GM12878 (cell line): ENCODE results near the gene ROBO1. TPM values are rescaled to one million over a fixed set of nuclear protein-coding genes. Genes with fewer than 3 reads are reported as not detected.

Experiments used
- ATAC-seq: fragments of 200-7000 bp; cut with Tn5 transposase; 3 replicates; pipeline ENCODE4 v1.9.1; 2020; ENCODE audit warnings: mild to moderate bottlenecking, moderate library complexity
- BruUV-seq: library from RNA; stranded (reverse); fragments of 400-500 nt; replicated peaks from 2 replicates; lab custom pipeline; 2021; lab: Mats Ljungman, UMichigan
- CTCF ChIA-PET: fragments of 300-600 bp; sonication (Branson Sonifier 250); formaldehyde crosslinking; extraction: SDS; loops from one replicate; lab custom pipeline; 2021; ENCODE audit warnings: inconsistent platforms; lab: Yijun Ruan, JAX
- POLR2A ChIA-PET: fragments of 350-600 bp; formaldehyde crosslinking; extraction: SDS; loops from one replicate; lab custom pipeline; 2021; ENCODE audit warnings: inconsistent platforms; lab: Charles Lee
- RAD21 ChIA-PET: fragments of 300-600 bp; sonication (Branson Sonifier 250); formaldehyde crosslinking; loops from one replicate; lab custom pipeline; 2023; ENCODE audit warnings: antibody characterized with exemption; ENCODE audit not compliant: unreplicated experiment; lab: Charles Lee
- SMC1A ChIA-PET: fragments of 300-600 bp; sonication (Branson Sonifier 250); formaldehyde crosslinking; loops from one replicate; lab custom pipeline; 2023; ENCODE audit not compliant: unreplicated experiment, uncharacterized antibody; lab: Charles Lee
- DNase-seq: peaks from one replicate; pipeline ENCODE4 v3.0.0-alpha.2; 2011; ENCODE audit warnings: low read depth, low spot score
- FAIRE-seq: peaks from 3 replicates; lab custom pipeline; 2011; peaks lifted over from hg19 to GRCh38; lab: Jason Lieb, UNC
- H2AFZ ChIP-seq: 2 replicates; pipeline ENCODE4 v1.6.0; 2011; ENCODE audit warnings: low read depth, low read length, control low read depth; ENCODE audit not compliant: control insufficient read depth
- H3K27ac ChIP-seq: 2 replicates; pipeline ENCODE4 v1.5.1; 2011; ENCODE audit warnings: control low read depth; ENCODE audit not compliant: control insufficient read depth, insufficient read depth
- H3K27me3 ChIP-seq, 2 experiments: replicated peaks in 1 of 2; 2 replicates each; pipeline versions ENCODE4 v1.6.0 to v1.6.1; 2011; ENCODE audit warnings: low read length in 1 of 2; ENCODE audit not compliant: control insufficient read depth in 2 of 2, insufficient read depth in 2 of 2
- H3K36me3 ChIP-seq, 2 experiments: 2 replicates each; pipeline ENCODE4 v1.5.1; 2011; ENCODE audit warnings: low read length in 1 of 2; ENCODE audit not compliant: control insufficient read depth in 2 of 2, insufficient read depth in 2 of 2
- H3K4me1 ChIP-seq: 2 replicates; pipeline ENCODE4 v1.6.1; 2011; ENCODE audit warnings: mild to moderate bottlenecking, low read length, moderate library complexity, mixed read lengths; ENCODE audit not compliant: control insufficient read depth, insufficient read depth
- H3K4me2 ChIP-seq: 2 replicates; pipeline ENCODE4 v1.6.0; 2011; ENCODE audit warnings: control low read depth; ENCODE audit not compliant: control insufficient read depth, insufficient read depth
- H3K4me3 ChIP-seq: fragments of 200-600 bp; sonication (generic); 2 replicates; pipeline ENCODE4 v1.5.1; 2016
- H3K79me2 ChIP-seq: 2 replicates; pipeline ENCODE4 v1.6.0; 2011; ENCODE audit warnings: low read length; ENCODE audit not compliant: control insufficient read depth, insufficient read depth
- H3K9ac ChIP-seq: 2 replicates; pipeline ENCODE4 v1.8.0; 2011; ENCODE audit warnings: low read length, control low read depth, mixed read lengths; ENCODE audit not compliant: control insufficient read depth, insufficient read depth
- H3K9me3 ChIP-seq: replicated peaks from 3 replicates; pipeline ENCODE4 v1.5.1; 2011; ENCODE audit warnings: mild to moderate bottlenecking, low read length; ENCODE audit not compliant: control insufficient read depth, insufficient read depth
- H4K20me1 ChIP-seq: 2 replicates; pipeline ENCODE4 v1.6.0; 2011; ENCODE audit not compliant: control insufficient read depth, insufficient read depth
- BRCA1 ChIP-seq: IDR thresholded peaks from 2 replicates; pipeline ENCODE4 v1.6.1; 2011; ENCODE audit warnings: low read depth, low read length, improper control_type of control experiment
- CHD4 ChIP-seq: fragments of 200-600 bp; sonication (generic); IDR thresholded peaks from 2 replicates; pipeline ENCODE4 v1.6.1; 2016; ENCODE audit warnings: mild to moderate bottlenecking
- CREM ChIP-seq: IDR thresholded peaks from 2 replicates; pipeline ENCODE4 v1.6.1; 2014; ENCODE audit warnings: antibody characterized with exemption, low read depth
- ESRRA ChIP-seq: IDR thresholded peaks from 2 replicates; pipeline ENCODE4 v1.6.1; 2012; ENCODE audit warnings: mild to moderate bottlenecking, low read length, improper control_type of control experiment
- KDM1A ChIP-seq: fragments of 200-600 bp; sonication (generic); IDR thresholded peaks from 2 replicates; pipeline ENCODE4 v1.6.1; 2016; ENCODE audit warnings: borderline replicate concordance
- MTA3 ChIP-seq: IDR thresholded peaks from 2 replicates; pipeline ENCODE4 v1.6.1; 2012; ENCODE audit warnings: low read length, inconsistent platforms, borderline replicate concordance
- PAX5 ChIP-seq: IDR thresholded peaks from 2 replicates; pipeline ENCODE4 v1.6.1; 2011; ENCODE audit warnings: low read depth, low read length, borderline replicate concordance
- RAD51 ChIP-seq: fragments of 450-650 bp; IDR thresholded peaks from 2 replicates; pipeline ENCODE4 v1.6.1; 2016; ENCODE audit warnings: moderate library complexity, mild to moderate bottlenecking, inconsistent platforms
- RCOR1 ChIP-seq: conservative IDR thresholded peaks from 2 replicates; pipeline ENCODE4 v1.6.1; 2012; ENCODE audit warnings: low read depth, low read length, improper control_type of control experiment
- REST ChIP-seq: IDR thresholded peaks from 2 replicates; pipeline ENCODE4 v1.6.1; 2012; ENCODE audit warnings: mild to moderate bottlenecking, low read depth, low read length
- SKIL ChIP-seq: fragments of 450-650 bp; IDR thresholded peaks from 2 replicates; pipeline ENCODE4 v1.6.1; 2017; ENCODE audit warnings: mild to moderate bottlenecking, low read depth, inconsistent platforms; ENCODE audit not compliant: poor library complexity, severe bottlenecking
- SMAD1 ChIP-seq: fragments of 450-650 bp; IDR thresholded peaks from 2 replicates; pipeline ENCODE4 v1.6.1; 2018; ENCODE audit warnings: mild to moderate bottlenecking, low read depth; ENCODE audit not compliant: partially characterized antibody
- YBX1 ChIP-seq: fragments of 450-650 bp; IDR thresholded peaks from 2 replicates; pipeline ENCODE4 v1.6.1; 2016; ENCODE audit warnings: antibody characterized with exemption
- ZNF24 ChIP-seq: fragments of 450-650 bp; IDR thresholded peaks from 2 replicates; pipeline ENCODE4 v1.6.1; 2017; ENCODE audit warnings: antibody characterized with exemption, mild to moderate bottlenecking
- WGBS: methylation state at CpG from one replicate; pipeline ENCODE4 v1.1.6; 2016; ENCODE audit warnings: low lambda C conversion rate; ENCODE audit not compliant: insufficient replicate concordance, insufficient coverage; ENCODE audit errors: missing lambda C conversion rate; 5-methylcytosine and 5-hydroxymethylcytosine counted together
- in situ Hi-C: fragments of 300-500 bp; cut with MboI; formaldehyde crosslinking; loops from 9 replicates; pipeline ENCODE4 v1.14.3; 2018; ENCODE audit warnings: mixed read lengths
- intact Hi-C: fragments of 100-400 bp; cut with micrococcal nuclease; formaldehyde crosslinking; loops from one replicate; pipeline ENCODE4 v1.14.2; 2022; ENCODE audit not compliant: unreplicated experiment
- polyA plus RNA-seq, 11 experiments: library from polyadenylated mRNA; depleted of rRNA in 4 of 11; unstranded in 6 of 11; stranded (reverse) in 5 of 11; fragments of >200 nt; fragmentation: Nextera tagmentation in 4 of 11; fragmentation: Illumina TruSeq in 1 of 11; extraction: Ambion mirVana in 4 of 11; extraction: Trizol in 1 of 11; gene quantifications; 1 replicate in 1 of 11; 2 replicates in 10 of 11; pipeline versions ENCODE4 v1.2.1 to v1.2.3, GENCODE V29; 2011 to 2016; ENCODE audit warnings: inconsistent platforms in 2 of 11, missing spikeins in 2 of 11, low read depth in 1 of 11
- total RNA-seq, 4 experiments: library from RNA; depleted of rRNA in 3 of 4; stranded (reverse); fragments of >200 nt in 3 of 4; fragmentation: Illumina TruSeq in 1 of 4; extraction: Trizol in 1 of 4; gene quantifications; 2 replicates each; pipeline versions ENCODE4 v1.2.1 to v1.2.3, GENCODE V29; 2013 to 2021

ROBO1 gene
- total and polyA plus RNA-seq, 10 of the 15 experiments (the other 5 are each of a cell fraction or from before 2014, with no cell fraction given): 0.29 to 46.5 (median 1.2) TPM

GRCh38 chr3:78611278-78611677, 1156.5 kb downstream of the ROBO1 start:
- Histone ChIP-seq H3K9ac (no peak overlapping the region), H2AFZ (no peak overlapping the region), H3K4me3 (no peak overlapping the region), H3K27ac (no peak overlapping the region)
- no peak for FAIRE-seq
- WGBS: 75% methylated on average over 6 of the region's 6 CpGs
- CTCF ChIA-PET: no interaction called here
- TF ChIP-seq RAD51 (no peak), SKIL (no peak), PAX5 (no peak), CHD4 (no peak), KDM1A (no peak), CREM (no peak), RCOR1 (no peak), REST (no peak), SMAD1 (no peak), ESRRA (no peak), BRCA1 (no peak), MTA3 (no peak), ZNF24 (no peak), YBX1 (no peak)
- TF ChIP-seq, all 136 proteins: peak for 0
- Histone ChIP-seq H3K27me3 (no peaks in the 10 kb centered on the region), H3K36me3 (no peaks in the 10 kb centered on the region), H3K4me2 (no peak overlapping the region), H3K4me1 (no peaks in the 10 kb centered on the region), H3K79me2 (no peaks in the 10 kb centered on the region), H3K9me3 (no peaks in the 10 kb centered on the region), H4K20me1 (no peaks in the 10 kb centered on the region)
- DNase-seq (no peak), ATAC-seq (no peak)
- POLR2A ChIA-PET: no interaction called here
- BruUV-seq: no TSS peak
- SMC1A ChIA-PET: no interaction called here
- in situ Hi-C loops (no loop called here), intact Hi-C loops (no loop called here)
- RAD21 ChIA-PET: no interaction called here
